Keratinocyte (primary cell): ENCODE measurements around the gene C1QTNF5. TPM values are rescaled to one million over a fixed set of nuclear protein-coding genes. Genes with fewer than 3 reads are reported as not detected.

Source experiments
- DNase-seq: peaks from one replicate; pipeline ENCODE4 v3.0.0-alpha.2; 2011; ENCODE audit warnings: low read depth, missing footprints, low spot score
- FAIRE-seq: peaks from 2 replicates; lab custom pipeline; 2011; peaks lifted over from hg19 to GRCh38; lab: Jason Lieb, UNC
- H2AFZ ChIP-seq: 2 replicates; pipeline ENCODE4 v1.6.0; 2012; ENCODE audit warnings: low read length, control low read depth, inconsistent platforms; ENCODE audit not compliant: control insufficient read depth
- H3K27ac ChIP-seq: 2 replicates; pipeline ENCODE4 v1.5.1; 2011; ENCODE audit warnings: low read length; ENCODE audit not compliant: control insufficient read depth, insufficient read depth
- H3K27me3 ChIP-seq: 3 replicates; pipeline ENCODE4 v1.6.0; 2011; ENCODE audit warnings: low read length; ENCODE audit not compliant: control insufficient read depth, insufficient read depth; ENCODE audit errors: extremely low read depth
- H3K36me3 ChIP-seq, 2 experiments: 2 replicates in 1 of 2; 3 replicates in 1 of 2; pipeline ENCODE4 v1.5.1; 2011; ENCODE audit warnings: low read length in 2 of 2, mild to moderate bottlenecking in 1 of 2; ENCODE audit not compliant: control insufficient read depth in 2 of 2, insufficient read depth in 2 of 2; ENCODE audit errors: extremely low read depth in 1 of 2
- H3K4me1 ChIP-seq: 3 replicates; pipeline ENCODE4 v1.5.1; 2011; ENCODE audit warnings: low read length; ENCODE audit not compliant: control insufficient read depth, insufficient read depth; ENCODE audit errors: extremely low read depth
- H3K4me2 ChIP-seq: 3 replicates; pipeline ENCODE4 v1.6.0; 2011; ENCODE audit warnings: low read depth, low read length; ENCODE audit not compliant: control insufficient read depth, insufficient read depth; ENCODE audit errors: extremely low read depth
- H3K4me3 ChIP-seq, 3 experiments: fragments of 200-600 bp in 1 of 3; sonication (generic) in 1 of 3; 2 replicates in 2 of 3; 3 replicates in 1 of 3; pipeline ENCODE4 v1.5.1; 2011 to 2016; ENCODE audit warnings: low read length in 3 of 3, mild to moderate bottlenecking in 3 of 3, control low read depth in 2 of 3, inconsistent platforms in 1 of 3, low read depth in 1 of 3, mixed read lengths in 1 of 3, mixed run types in 1 of 3, moderate library complexity in 1 of 3; ENCODE audit not compliant: control insufficient read depth in 2 of 3, insufficient read depth in 2 of 3; ENCODE audit errors: extremely low read depth in 1 of 3
- H3K79me2 ChIP-seq: 2 replicates; pipeline ENCODE4 v1.6.0; 2012; ENCODE audit warnings: low read length; ENCODE audit not compliant: control insufficient read depth, insufficient read depth
- H3K9ac ChIP-seq: 3 replicates; pipeline ENCODE4 v1.6.0; 2011; ENCODE audit warnings: low read length; ENCODE audit not compliant: control insufficient read depth, insufficient read depth; ENCODE audit errors: extremely low read depth
- H3K9me1 ChIP-seq: 3 replicates; pipeline ENCODE4 v1.6.0; 2011; ENCODE audit warnings: low read length; ENCODE audit not compliant: control insufficient read depth, insufficient read depth; ENCODE audit errors: extremely low read depth
- H3K9me3 ChIP-seq: 2 replicates; pipeline ENCODE4 v1.5.1; 2012; ENCODE audit warnings: low read depth, low read length; ENCODE audit not compliant: control insufficient read depth
- H4K20me1 ChIP-seq: 3 replicates; pipeline ENCODE4 v1.6.0; 2011; ENCODE audit warnings: low read length; ENCODE audit not compliant: control insufficient read depth, insufficient read depth; ENCODE audit errors: extremely low read depth
- CTCF ChIP-seq, 3 experiments: IDR thresholded peaks in 1 of 3; conservative IDR thresholded peaks in 1 of 3; optimal IDR thresholded peaks in 1 of 3; 2 replicates in 2 of 3; 3 replicates in 1 of 3; pipeline versions ENCODE3 to v1.5.1; 2011; ENCODE audit warnings: low read length in 3 of 3, mild to moderate bottlenecking in 3 of 3, moderate library complexity in 2 of 3, control low read depth in 1 of 3, inconsistent platforms in 1 of 3; ENCODE audit not compliant: insufficient read depth in 2 of 3; ENCODE audit errors: extremely low read depth in 1 of 3
- EZH2 ChIP-seq: IDR thresholded peaks from one replicate; pipeline ENCODE4 v1.6.1; 2012; ENCODE audit warnings: inconsistent platforms, mild to moderate bottlenecking, low read length, moderate library complexity
- dilution Hi-C: fragments of 300-500 bp; cut with MboI; formaldehyde crosslinking; loops from one replicate; pipeline ENCODE4 v1.7.0; 2020; ENCODE audit warnings: low sequenced_read_pairs; ENCODE audit not compliant: extremely low pct_ligation_motif_present
- polyA plus RNA-seq, 5 experiments: library from polyadenylated mRNA; depleted of rRNA in 3 of 5; stranded (reverse) in 3 of 5; stranded (forward) in 1 of 5; unstranded in 1 of 5; fragments of >200 nt; gene quantifications; 1 replicate in 1 of 5; 2 replicates in 3 of 5; 3 replicates in 1 of 5; pipeline versions ENCODE4 v1.2.1 to v1.2.3, GENCODE V29; 2011 to 2012; ENCODE audit warnings: missing spikeins in 2 of 5, low read depth in 1 of 5, low replicate concordance in 1 of 5

The C1QTNF5 gene
- polyA plus RNA-seq, 1 donor (not counting 4 experiments of a cell fraction or from before 2014, with no cell fraction given), result not detected

GRCh38 chr11:119319700-119320239 lies 20.9 kb downstream of the C1QTNF5 start:
- TF ChIP-seq EZH2 (no peak), CTCF (optimal IDR thresholded peaks at IDR 0.05 in 1 of 3, IDR thresholded peaks at IDR 0.05 in 1 of 3, conservative IDR thresholded peaks at IDR 0.05 in 1 of 3; ENCODE audit: extremely low read depth in 1 of 3, insufficient read depth in 2 of 3, low read length in 3 of 3) (no peak)
- Histone ChIP-seq H3K9me1 (no peaks in the 10 kb centered on the region), H3K27me3 (peaks cover 6% of the 10 kb centered on the region), H3K4me2 (no peak overlapping the region), H3K79me2 (no peaks in the 10 kb centered on the region), H3K9ac (no peak overlapping the region), H3K9me3 (no peaks in the 10 kb centered on the region), H2AFZ (no peak overlapping the region), H3K4me3 (no peak overlapping the region), H3K4me1 (peaks cover 42% of the 10 kb centered on the region), H3K36me3 (no peaks in the 10 kb centered on the region), H3K27ac (no peak overlapping the region), H4K20me1 (no peaks in the 10 kb centered on the region)
- dilution Hi-C loops, result no loop called here
- DNase-seq, result no peak
- no peak for FAIRE-seq

GRCh38 chr11:119319136-119319699 lies 21.5 kb downstream of the C1QTNF5 start:
- H3K27me3 ChIP-seq, result peaks cover 6% of the 10 kb centered on the region
- no peaks in the 10 kb centered on the region for H3K9me1 ChIP-seq
- H3K4me1 ChIP-seq, result peaks cover 42% of the 10 kb centered on the region
- H3K36me3 ChIP-seq, result no peaks in the 10 kb centered on the region
- DNase-seq (no peak), FAIRE-seq (no peak)
- H3K27ac ChIP-seq, result no peak overlapping the region
- H3K4me2 ChIP-seq, result no peak overlapping the region
- H4K20me1 ChIP-seq, result no peaks in the 10 kb centered on the region
- no peak overlapping the region for H2AFZ ChIP-seq
- no peaks in the 10 kb centered on the region for H3K9me3 ChIP-seq
- dilution Hi-C loops, result no loop called here
- H3K4me3 ChIP-seq, result no peak overlapping the region
- TF ChIP-seq CTCF (optimal IDR thresholded peaks at IDR 0.05 in 1 of 3, IDR thresholded peaks at IDR 0.05 in 1 of 3, conservative IDR thresholded peaks at IDR 0.05 in 1 of 3; ENCODE audit: extremely low read depth in 1 of 3, insufficient read depth in 2 of 3, low read length in 3 of 3) (no peak), EZH2 (no peak)
- H3K9ac ChIP-seq, result no peak overlapping the region
- no peaks in the 10 kb centered on the region for H3K79me2 ChIP-seq
